Measurements from ENCODE around the gene GNS.

The GNS gene

GRCh38 chr12:64673490-64674169 lies 85.6 kb downstream of the GNS start:
- DNase-seq (ENCODE audit: low spot score), result peak; percentile 48

GRCh38 chr12:64672925-64673409 lies 86.2 kb downstream of the GNS start:
- DNase-seq (ENCODE audit: low spot score), result no peak

DNA sequence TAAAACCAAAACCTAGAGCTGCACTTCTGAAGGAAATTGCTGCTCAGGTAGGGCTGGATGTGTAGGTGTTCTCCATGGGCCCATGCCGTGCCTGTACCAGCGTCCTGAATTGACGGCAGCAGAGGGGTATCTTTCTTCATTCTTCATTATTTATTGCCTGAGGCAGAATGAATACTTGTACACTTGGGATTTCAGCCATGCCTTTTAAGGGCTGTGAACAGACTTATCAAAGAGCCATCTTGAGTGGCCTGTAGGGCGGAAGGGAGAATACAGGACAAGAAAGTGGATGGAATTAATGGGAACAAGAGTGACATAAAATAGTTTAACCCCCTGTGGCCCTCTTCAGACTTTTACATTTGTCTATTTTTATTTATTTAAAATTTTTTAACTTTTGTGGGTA lies 87.5 kb downstream of the GNS start:
- DNase-seq (ENCODE audit: low spot score), result no peak

DNA sequence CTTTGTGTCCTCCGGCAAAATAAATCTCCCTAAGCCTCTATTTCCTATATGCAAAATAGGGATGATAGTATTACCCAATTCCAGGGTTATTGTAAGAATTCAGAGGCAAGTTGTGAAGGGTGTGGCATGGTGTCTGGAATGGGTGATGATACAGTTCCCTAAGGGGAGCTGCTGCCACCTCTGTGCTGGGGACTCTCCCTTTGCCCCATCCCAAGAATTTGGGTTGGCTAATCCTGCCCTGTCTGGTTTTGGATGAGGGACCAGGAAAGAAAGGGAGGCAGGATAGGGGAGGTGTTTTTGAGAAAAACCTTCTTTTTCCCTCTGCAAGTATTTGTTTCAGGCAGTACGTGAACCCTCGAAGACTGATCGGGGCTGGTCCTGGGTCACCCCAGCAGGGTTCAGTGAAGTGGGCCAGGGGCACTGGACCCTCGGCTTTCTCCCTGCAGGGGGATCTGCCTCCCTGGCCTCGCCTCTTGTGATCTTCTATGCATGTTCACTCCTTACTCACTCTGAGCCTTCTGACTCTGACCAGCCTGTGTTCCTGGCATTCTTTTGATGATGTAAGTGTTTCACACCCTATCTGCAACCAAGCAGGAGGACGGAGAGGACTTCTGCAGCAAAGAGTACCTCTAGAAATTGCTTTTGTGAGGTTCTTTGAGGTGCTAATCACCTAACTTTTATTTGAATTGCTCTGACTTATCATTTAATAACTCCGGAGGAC lies 88.1 kb downstream of the GNS start:
- no peak for DNase-seq (ENCODE audit: low spot score)

GRCh38 chr12:64670019-64670418 lies 89.2 kb downstream of the GNS start:
- no peak for DNase-seq (ENCODE audit: low spot score)

DNA sequence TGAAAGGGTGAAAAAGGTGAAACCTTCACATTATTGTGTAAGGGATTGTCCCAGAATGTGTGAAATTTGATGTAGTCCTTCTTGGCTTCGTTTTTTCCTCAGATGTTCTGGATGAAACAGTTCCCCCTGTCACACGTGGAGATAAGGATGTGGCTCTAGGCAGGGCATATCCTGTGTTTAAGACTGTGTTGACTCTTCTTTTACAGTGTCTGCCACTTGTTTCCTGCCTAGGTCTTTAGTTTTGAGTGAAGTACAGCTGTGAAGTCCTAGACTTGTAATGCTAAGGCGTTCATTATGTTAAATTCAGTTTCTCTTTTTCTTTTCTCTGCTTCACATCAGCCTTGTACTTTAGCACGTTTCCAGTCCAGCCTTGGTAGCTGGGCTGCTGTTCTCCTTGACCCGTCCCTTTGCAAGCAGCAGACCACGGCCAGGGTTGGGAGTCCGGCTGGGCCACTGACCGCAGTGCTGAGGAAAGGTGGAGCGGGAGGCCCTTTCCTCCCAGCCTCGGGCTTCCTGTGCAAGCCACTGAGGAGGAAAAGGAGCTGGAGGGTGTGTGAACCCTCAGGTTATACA lies 89.8 kb downstream of the GNS start:
- DNase-seq (ENCODE audit: low spot score), result no peak

- no peak for DNase-seq (ENCODE audit: low spot score)
Measured at GRCh38 chr12:64667793-64668192, 91.4 kb downstream of the GNS start.

DNA sequence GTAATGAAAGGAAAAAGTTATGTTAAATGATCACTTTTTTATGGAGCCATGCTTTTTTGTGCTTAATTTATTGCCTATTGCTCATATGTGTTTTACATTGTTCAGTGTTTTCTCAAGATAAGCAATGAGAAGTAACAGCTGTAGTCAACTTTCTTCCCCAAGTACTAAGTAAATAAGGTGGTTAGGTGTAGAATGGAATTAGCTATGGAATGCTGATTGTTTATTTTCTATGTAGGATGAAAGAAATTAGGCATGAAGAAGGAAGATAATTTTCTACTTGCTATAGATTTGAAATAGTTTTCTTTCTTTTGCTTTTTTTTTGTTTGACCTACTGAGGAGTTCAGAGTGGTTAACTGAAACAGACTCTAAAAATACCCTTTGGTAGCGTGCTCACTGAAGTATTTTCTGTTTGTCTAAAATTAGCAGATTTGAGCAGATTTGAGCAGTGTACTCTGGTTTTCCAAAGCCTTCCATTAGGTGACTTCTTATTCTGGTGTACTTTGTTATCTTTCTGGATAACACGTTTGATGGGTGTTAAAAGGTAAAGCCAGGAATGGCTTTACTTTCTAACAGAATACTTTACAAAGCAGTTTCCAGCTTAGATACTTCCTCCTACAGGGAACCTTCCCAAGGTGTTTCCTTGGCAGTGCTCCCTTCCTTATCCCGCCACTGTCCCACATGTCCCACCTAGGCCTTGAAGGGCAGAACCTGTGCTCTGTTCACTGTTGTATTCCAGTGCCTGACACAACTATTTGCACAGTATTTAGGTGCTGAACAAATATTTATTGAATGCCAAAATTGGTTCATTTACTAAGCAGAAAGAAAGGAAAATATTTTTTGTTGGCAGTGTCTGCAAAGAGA lies 92.9 kb downstream of the GNS start:
- no peak for DNase-seq (ENCODE audit: low spot score)

DNA sequence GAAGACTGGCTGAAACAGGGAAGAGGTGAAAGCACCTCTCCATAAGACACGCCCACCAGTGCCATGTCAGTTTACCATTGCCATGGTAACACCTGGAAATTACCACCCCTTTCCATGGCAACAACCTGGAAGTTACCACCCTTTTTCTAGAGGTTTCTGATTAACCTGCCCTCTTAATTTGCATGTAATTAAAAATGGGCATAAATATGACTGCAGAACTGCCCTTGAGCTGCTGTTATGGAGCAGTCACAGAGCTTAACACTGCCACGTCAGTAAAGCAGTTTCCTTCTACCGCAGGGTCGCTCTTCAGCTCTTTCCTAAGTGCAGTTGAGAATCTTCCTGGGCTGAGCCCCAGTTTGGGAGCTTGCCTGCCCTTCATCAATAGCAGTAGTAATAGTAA lies 93.7 kb downstream of the GNS start:
- no peak for DNase-seq (ENCODE audit: low spot score)

All from COLO829 (cell line).